Dedifferentiated amniotic fluid mesenchymal stem cell (primary cell): ENCODE results near the gene EEF1G.
A peak's percentile ranks its signal among the peaks of the same experiment; 100 is the strongest.
"Not testable (repeated sequence)": the region's sequence is repeated elsewhere in the genome, so short reads cannot be mapped to it uniquely, and the experiment has no call there.

Source experiments
- DNase-seq: peaks from one replicate; pipeline ENCODE4 v3.0.0-alpha.2; 2016; ENCODE audit errors: extremely low spot score

EEF1G gene

DNA sequence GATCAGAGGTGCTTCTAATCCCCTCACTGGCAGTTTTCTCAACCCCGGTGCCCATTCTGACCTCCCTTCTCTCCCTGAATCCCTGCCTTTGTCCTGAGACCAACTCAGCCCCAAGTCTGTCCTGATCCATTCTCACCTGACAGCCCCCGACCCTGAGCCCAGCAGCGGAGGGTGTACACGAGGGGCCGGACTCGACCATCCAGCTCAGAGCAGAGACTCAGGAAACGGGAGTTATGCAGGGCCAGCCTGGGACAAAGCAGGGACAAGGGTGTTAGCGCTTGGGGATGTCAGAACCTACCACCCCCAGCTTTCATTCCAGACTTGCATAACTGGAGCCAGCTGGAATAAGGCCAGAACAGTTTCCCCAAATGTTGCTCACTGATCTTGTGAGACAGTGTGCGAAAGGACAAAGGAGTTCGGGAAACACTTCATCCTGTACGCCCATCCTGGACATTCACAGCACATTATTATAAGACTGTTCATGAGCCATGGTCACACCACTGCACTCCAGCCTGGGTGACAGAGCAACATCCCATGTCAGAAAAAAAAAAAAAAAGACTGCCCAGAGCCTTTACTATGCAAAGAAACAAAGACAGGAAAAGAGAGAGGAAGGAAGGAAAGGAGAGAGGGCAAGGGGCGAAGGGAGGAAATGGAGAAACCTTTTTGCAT is 3.5 kb upstream of the EEF1G start:
- DNase-seq, result no peak

DNA sequence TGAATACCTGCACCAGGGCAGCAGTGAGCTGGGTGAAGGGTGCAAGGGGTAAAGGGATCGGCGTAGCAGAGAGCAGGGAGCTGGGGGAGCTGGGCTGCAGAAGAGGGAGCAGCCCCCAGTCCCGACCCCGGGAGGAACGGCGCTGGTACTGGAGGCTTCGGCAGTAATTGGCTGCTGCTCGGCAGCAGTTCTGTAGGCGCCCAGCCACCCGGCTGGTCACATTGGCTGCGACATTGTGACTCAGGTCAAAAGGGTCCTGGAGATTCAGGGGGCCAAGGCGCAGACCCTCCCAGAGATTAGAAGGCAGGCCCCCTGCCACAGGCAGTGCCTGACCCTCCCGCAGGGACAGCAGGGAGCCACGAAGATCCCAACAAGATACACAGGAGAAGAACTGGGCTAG is 2.1 kb upstream of the EEF1G start:
- DNase-seq, result no peak

DNA sequence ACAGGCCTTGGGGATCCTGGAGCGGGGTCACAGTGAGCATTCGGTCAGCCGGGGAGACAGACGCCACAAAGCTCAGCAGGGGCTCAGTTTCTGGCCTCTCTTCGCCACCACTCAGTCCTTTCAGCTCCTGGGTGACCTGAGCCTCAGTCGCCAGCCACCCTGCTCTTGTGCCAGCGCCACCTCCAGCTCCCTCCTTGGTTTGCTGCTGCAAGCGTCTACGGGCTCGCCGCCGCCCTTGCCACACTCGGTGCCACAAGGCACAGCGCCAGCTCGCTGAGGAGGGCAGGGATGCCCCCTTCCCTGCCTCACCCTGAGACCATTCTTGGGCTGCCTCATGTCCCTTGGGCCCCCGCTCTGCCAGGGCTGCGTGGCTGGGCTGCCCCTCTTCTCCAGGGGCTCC is 1.5 kb upstream of the EEF1G start:
- DNase-seq, result no peak

DNA sequence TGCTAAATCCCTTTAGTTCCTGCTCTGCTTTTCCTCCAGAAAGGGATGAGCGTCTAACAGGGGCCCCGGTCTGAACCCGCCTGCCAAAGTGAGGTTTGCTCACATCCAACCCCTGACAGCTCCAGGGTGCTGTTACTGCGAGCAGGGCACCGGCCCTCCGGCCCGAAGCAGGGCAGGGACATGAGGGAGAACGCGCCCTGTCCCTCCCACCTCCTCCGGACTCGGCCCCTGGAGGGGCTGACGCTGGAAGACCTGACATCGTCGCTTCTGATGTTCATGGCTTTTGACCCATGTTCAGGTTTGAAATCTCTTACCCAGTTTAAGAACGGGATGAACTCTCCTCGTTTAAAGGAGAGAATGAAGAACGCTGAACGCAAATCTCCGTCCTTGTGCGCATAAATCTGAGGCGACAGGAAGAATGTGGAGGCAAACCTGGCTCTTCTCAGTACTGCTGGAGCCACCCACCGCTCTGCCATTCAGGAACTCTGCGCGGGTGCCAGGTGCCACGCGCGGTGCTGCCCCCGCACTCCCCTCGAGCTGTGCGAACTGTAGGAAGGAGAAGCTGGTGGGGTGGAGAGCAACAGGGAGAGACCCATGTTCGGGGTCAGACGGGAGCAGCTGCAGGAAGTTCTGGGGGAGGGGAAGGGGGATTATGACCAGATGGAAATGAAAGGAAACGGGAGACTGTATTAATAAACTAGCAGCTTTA is 826 bp upstream of the EEF1G start:
- no peak for DNase-seq

DNA sequence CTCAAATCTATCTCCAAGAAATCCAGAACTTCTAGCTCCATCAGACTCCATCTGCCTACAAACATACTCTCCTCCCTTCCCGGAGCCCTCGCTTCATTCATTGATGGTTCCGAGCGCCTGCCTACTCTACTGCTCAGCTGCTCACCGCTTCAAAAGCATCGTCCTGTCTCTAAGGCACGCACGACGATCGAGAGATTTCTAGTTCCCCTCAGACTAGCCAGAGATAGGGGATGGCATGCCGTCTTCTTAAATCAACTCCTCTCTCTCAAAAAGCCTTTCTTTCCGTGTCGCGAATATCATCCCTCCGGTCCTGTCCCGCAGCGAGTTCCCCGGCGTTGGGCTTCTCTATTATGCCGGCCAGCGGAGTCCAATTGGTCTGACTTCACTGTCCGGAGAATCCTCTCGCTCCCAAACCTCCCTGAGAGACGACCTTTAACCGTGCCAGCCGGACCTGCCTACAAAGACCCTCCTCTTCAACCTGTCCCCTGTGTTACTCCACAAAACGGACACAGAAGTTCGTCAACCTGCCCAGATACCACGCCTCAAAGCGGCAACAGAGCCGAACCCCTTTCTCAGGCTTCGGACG is 592 bp downstream of the EEF1G start:
- DNase-seq, result no peak

DNA sequence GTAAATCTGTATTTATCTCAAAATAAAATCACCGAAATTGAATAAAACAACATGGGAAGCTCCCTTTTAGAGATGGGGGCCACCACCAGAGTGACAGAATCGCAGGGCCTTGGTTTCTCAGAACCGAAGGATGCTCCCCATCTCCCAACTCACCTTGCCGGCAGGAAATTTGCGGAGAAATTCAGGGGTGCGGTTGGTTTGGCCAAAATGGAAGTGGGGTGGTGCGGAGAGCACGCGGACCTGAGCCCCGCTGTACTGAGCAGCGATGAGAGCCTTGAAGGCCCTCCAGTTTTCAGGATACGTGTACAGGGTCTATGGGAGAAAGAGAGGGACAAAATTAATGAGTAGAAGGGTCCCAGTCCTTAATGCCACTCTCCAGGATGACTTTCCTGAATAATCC is 1.3 kb downstream of the EEF1G start:
- no peak for DNase-seq

DNA sequence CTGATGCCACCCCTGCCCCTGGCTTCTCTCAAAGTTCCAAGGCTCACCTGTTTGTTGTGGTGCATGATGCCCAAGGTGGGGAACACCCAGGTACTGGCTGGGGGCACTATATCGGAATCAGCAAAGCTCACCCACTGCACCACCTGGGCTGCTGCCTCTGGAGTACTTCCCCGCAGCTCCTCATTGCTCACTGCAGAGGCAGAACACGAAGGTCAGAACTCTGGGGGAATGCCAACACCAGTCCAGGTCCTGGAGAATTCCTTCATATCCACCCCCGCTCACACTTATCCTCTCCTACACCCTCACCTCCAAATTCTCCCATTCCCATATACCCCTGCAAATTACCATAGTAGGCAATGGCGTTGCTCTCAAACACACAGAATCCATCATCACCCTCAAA is 2.2 kb downstream of the EEF1G start:
- DNase-seq, result not testable (repeated sequence)

DNA sequence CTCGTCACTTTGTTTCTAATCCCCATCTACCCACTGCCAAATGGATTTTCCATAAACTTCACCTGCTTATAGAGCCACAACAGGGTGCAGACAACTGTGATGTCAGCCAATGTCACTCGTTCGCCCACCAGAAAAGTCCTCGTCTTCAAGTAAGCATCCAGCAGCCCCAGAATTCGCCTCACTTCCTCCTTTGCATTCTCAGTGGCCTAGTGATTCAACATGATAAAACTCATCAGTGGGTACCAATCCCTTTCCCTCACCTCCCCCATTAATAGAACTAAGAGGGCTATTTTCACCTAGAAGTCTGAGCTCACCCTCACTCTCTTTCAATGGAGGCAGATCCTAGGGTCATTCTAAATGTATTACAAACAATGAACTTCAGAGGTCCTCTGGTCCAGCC is 2.8 kb downstream of the EEF1G start:
- not testable (repeated sequence) for DNase-seq

DNA sequence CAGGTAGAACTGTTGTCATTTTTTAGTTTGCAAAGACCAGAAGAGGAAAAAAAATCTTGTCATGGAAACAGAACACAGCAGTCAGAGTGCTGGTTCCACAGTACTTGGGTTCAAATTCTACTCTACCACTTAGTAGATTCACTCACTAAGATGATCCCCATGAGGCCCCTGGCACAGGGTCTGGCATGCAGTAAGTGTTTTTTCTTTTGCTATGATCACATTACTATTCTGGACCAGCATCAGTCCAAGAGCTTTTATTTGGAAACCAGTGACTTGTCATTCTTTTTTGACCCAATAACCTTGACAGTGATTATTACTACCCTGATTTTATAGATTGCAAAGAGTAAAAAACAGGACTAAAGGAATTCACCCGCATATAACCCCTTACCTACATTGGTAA is 4.1 kb downstream of the EEF1G start:
- DNase-seq, result no peak

DNA sequence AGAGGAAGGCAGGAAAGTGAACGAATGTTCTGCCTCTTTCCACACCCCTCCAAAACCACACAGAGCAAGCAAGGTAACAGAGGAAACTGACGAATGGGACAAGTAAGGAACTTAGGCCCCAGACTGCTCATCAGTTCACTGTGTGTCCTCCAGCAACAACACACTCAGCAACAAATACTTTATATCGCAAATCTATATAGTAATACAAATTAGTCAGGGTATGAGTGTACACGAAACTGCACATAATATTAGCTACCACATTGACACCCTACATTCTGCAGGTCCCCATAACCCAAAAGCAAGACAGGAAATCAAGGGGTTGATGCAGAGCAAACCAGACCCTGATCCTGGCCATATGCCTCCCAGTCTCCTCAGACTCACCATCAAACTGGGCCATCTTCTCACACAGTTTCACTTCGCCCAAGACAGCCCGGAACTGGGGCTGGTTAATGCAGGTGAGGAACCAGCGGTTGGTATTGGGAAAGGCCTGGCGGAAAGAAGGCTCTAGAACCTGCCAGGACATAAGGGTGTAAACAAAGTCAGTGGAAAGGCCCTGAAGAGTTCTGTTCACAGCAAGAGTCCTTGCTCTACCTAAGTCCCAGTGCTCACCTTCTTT is 6.6 kb downstream of the EEF1G start:
- DNase-seq, result no peak

DNA sequence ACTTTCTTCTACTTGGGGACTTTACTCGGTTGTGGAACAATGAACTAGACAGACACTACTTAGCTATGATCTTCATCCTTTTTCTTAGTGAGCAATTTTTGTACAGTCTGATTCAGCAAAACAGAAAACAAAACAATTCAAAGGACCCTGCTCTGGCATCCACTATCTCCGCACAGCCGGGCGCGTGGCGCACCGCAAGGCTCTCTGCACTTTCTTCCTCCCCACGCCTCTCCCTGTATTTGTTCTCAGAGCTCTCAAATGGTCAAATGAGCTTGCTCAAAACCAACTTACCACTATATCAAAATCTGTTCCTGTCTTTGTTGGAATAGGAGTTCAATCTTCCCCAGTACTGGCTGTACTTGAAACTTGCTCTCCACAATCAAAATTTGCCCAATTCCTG is 7.4 kb downstream of the EEF1G start:
- no peak for DNase-seq

DNA sequence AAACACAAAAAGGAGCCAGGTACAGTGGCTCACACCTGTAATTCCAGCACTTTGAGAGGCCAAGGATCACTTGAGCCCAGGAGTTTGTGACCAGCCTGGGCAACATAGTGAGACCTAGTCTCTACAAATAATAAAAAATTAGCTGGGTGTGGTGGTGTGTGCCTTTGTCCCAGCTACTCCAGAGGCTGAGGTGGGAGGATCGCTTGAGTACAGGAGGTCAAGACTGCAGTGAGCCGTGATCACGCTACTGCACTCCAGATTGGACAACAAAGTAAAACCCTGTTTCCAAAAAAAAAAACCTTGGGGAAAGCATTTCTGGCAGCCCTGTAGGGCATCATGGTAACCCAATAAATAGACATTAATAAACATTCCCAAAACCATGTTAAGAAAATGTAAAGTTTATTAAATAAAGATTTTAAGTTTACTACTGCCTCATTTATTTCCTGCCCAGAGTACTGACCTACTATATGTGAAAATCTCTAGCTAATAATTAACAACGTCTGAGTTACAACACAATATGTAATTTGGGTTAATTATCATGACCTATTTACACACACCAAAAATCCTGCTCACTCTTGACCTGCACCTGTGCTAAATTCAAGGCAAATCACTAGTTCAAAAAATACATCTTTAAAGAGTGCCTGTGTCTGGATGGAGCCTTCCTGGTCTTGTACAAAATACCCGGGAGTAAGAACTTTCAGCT is 8.4 kb downstream of the EEF1G start:
- DNase-seq, result no peak

DNA sequence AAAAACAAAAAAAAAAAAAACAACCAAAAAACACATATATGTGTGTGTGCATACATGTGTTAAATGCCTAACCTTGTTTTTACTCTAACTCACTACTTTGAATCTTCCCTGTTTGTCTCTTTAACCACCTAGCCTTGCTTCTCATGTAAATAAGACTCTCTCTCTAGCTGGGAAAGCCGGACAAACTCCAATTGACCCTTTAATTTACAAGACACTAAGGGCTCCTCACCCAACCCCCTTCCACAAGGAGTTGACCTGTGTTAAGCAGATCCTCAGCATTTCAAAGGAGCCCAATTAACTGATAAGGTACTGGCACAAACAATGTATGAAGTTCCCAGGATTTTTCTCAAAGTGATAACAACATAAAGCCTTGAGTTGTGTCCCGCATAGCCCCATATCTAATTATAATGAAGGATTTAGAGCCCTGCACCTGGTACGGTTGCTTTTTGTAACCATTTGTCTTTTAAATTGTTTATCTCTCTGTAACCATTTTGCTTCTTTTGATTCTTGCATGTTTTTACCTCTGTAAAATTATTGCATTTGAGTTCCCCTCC is 11.9 kb downstream of the EEF1G start:
- not testable (repeated sequence) for DNase-seq

DNA sequence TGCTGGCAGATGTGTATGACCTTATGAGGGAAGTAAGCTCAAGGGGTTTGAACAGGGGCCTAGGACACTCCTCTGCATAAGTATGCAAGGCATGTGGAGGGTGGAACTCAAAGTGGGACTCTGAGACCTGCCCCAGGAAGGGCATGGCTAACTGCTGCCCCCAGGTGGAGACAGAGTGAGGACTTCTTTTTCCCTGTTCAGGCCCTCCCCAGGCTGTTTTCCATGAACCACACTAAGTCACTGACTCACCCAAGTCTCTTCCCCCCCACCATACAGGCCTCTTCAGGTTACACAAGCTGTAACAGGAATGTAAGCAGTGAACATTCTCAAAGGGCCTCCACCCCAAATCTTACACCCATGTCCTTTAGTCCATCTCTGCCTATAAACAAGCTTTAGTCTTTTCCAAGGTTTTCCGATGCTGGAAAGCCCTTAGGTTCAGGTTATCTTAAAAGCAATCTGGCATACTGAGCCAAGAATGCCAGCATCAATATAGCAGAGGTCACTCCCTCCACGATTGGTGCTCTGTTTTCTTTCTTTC is 13.1 kb downstream of the EEF1G start:
- peak; percentile 98 for DNase-seq

DNA sequence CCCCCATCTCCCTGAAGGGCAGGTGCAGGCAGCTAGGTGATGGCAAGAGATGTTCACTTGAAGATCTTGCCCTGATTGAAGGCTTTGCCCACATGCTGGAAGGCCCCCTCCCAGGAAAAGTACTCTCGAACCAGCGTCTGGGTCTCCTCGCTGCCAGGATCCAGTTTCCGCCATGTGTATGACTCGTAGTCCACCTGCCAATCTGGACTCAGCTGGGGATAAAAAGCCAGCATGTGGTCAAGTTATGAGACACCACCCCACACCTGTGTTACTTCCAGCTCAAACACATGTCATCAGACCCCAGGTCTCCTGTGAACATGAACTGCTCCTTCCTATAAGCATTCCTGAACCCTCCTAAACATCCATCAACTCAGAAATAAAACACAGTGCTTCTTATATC is 14.1 kb downstream of the EEF1G start:
- DNase-seq, result not testable (repeated sequence)

DNA sequence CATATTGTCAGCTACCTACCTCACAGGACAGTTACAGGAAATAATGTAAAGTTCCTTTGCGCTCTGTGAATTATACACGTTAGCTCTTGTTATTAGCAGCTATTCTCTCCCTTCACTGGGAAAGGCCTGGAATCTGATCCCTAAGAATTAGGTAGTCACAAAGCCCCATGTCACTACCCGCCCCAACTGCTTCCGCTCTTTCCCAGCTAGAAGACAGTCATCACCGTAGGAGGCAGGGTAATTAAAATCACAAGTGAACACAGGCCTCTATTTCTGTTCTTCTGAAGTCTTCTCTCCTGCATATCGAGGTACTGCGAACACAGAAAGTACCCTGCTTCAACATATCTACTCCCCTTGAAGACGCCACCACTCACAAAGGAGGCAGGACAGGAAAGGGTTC is 14.5 kb downstream of the EEF1G start:
- no peak for DNase-seq

DNA sequence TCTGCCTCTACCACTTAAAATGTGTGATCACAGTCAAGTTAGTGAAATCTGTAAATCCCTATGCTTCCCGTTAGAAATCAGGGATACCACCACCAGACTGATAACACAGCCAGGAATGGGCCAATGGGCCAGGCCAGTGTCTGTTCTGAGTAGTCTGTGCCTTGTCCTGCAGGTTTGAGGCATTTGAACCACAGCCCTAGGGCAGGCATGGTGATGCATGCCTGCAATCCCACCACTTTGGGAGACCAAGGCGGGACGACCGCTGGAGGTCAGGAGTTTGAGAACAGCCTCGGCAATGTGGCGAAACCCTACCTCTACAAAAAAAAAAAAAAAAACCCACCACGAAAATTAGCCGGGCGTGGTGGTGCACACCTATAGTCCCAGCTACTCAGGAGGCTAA is 15.0 kb downstream of the EEF1G start:
- DNase-seq, result no peak

DNA sequence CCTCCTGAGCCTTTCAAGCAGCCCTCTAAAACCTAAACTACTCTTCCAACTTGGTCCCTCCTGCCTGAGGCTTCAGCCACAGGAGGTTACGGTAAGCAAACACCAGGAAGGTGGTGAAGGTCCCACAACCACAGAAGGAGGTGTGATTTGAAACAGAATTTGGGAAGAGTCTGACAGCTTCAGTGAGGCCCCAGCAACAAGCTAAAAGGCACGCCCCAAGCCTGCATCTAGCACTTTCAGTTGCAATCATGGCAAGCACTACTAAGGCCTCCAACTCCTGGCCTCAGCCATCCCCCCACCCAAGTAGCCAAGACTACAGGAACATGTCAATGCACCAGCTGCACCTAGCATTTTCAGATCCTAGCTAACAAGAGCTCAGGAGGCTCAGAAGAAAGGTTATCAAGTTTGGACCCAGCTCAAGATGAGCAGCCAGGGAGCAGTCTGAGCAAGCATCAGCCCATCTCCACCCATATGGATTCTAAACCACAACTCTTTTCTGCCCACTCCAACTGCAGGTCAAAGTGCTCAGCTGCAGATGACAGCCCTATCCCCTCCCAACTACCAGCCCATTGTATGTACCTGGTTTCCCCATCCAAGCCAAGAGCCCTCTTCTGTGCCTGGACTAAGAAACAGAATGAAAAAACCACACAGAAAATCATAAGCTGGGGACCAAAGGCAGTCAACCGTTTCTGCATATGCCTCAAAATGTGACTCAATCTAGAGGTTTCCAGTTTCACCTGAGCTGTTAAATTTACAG is 16.6 kb downstream of the EEF1G start:
- DNase-seq, result no peak

DNA sequence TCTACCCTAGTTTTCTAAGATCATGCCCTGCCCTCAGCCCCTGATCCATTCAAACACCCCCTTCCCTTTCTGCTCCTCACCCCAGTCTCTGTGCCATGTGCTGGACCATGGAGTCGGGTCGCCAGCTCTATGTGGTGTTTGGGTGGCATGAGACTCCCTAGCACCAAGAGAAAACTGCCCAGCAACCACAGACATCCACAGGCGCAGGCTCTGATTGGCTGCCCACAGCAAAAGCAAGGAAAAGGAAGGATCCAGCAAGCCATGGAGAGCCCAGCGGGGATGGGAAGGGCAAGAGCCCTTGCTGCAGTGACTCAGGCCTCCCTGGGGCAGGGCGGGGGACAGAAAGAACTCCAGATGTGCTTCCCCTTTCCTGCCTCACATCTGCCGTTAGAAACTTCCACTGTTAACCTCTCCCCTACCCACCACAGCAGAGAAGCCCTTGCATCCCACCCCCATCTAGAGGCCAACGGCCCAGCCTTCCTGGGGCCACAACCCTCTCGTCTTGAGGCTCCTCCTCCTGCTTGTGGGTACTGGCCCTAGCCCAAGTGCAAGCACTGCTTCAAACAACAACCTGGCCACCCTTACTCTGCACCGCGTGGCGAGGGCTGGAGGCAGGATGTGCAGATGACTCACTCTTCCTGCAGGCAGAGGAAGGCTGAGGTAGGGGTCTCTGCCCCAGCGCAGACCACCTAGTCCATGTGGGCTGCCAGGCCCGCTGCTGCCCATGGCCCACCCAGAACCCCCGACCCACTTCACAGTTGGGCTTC is 17.4 kb downstream of the EEF1G start:
- peak; percentile 96 for DNase-seq

DNA sequence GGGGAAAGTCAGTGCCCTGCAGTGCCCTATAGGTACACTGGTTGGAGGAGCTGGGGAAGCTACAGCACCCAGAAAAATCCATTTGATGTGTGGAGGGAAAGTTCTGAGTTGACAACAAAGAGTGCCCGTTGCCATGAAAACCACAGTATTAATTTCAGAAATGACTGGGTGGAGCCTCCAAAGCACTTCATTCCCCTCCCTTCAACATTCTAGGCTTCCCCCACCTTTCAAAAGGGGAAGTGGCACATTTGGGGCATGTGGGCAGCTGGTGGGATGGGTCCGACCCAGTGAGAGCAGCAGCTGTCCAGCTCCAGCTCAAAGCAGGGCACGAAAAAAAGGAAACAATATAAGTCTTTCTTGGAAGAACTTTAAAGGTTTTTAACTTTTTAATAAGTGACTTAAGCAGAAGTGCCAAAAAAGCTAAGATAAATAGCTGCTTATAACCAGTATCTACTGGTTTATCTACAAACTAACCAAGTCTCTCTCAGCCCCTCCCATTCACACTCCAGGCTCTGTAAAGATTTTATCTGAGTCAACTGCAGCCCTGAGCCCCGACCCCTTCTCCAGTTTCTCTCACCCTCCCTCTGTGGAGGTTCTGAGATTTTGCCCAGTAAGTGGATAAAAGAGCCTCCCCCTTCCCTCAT is 18.1 kb downstream of the EEF1G start:
- DNase-seq, result peak; percentile 47
